Activated T-helper 17 cell treated with anti-CD3 and anti-CD28 coated beads, Interleukin-2, amount 50 U/mL, for 72 hours (primary cell): ENCODE results near the gene RNF135. TPM values are rescaled to one million over a fixed set of nuclear protein-coding genes. Genes with fewer than 3 reads are reported as not detected.
"Not testable (repeated sequence)": the region's sequence is repeated elsewhere in the genome, so short reads cannot be mapped to it uniquely, and the experiment has no call there.

Experiments
- ATAC-seq: fragments of 150-1000 bp; cut with Tn5 transposase; replicated peaks from 2 replicates; pipeline ENCODE4 v1.10.0; 2021; ENCODE audit warnings: mild to moderate bottlenecking, moderate library complexity
- H3K27ac Mint-ChIP-seq: one replicate; pipeline ENCODE4 v1.8.0; 2022; ENCODE audit warnings: mixed read lengths
- H3K27me3 Mint-ChIP-seq: one replicate; pipeline ENCODE4 v1.8.0; 2022; ENCODE audit warnings: mixed read lengths
- H3K36me3 Mint-ChIP-seq: one replicate; pipeline ENCODE4 v1.8.0; 2022; ENCODE audit warnings: low read depth, mild to moderate bottlenecking, mixed read lengths
- H3K4me1 Mint-ChIP-seq: one replicate; pipeline ENCODE4 v1.8.0; 2022; ENCODE audit warnings: mixed read lengths
- H3K4me3 Mint-ChIP-seq: one replicate; pipeline ENCODE4 v1.8.0; 2022; ENCODE audit warnings: mild to moderate bottlenecking, mixed read lengths
- H3K9me3 Mint-ChIP-seq: one replicate; pipeline ENCODE4 v1.8.0; 2022; ENCODE audit warnings: mixed read lengths
- total RNA-seq, 2 donors: library from RNA; stranded (reverse); gene quantifications; one replicate each; pipeline ENCODE4 v1.2.3, GENCODE V29; 2022

The RNF135 gene
- total RNA-seq, 2 donors from 2014 or later: 4.0 to 4.4 TPM

GRCh38 chr17:30942308-30943079 is 28.3 kb upstream of the RNF135 start:
- no peaks in the 10 kb centered on the region for H3K9me3 Mint-ChIP-seq
- H3K27me3 Mint-ChIP-seq: no peaks in the 10 kb centered on the region
- no peaks in the 10 kb centered on the region for H3K36me3 Mint-ChIP-seq
- peaks cover 5% of the 10 kb centered on the region for H3K4me1 Mint-ChIP-seq
- no peak overlapping the region for H3K4me3 Mint-ChIP-seq
- ATAC-seq: peak; percentile 24
- no peak overlapping the region for H3K27ac Mint-ChIP-seq

- Mint-ChIP-seq H3K4me3 (no peak overlapping the region), H3K27ac (no peak overlapping the region), H3K4me1 (no peaks in the 10 kb centered on the region), H3K36me3 (no peaks in the 10 kb centered on the region), H3K9me3 (no peaks in the 10 kb centered on the region), H3K27me3 (no peaks in the 10 kb centered on the region)
- ATAC-seq: no peak
Observed at GRCh38 chr17:30947796-30948195, 23.0 kb upstream of the RNF135 start.

GRCh38 chr17:30950189-30950588 is 20.6 kb upstream of the RNF135 start:
- no peak for ATAC-seq
- no peak overlapping the region for H3K4me3 Mint-ChIP-seq
- no peaks in the 10 kb centered on the region for H3K27me3 Mint-ChIP-seq
- H3K9me3 Mint-ChIP-seq: no peaks in the 10 kb centered on the region
- H3K36me3 Mint-ChIP-seq: no peaks in the 10 kb centered on the region
- no peak overlapping the region for H3K27ac Mint-ChIP-seq
- H3K4me1 Mint-ChIP-seq: no peaks in the 10 kb centered on the region

- Mint-ChIP-seq H3K4me3 (no peak overlapping the region), H3K4me1 (no peaks in the 10 kb centered on the region), H3K9me3 (no peaks in the 10 kb centered on the region), H3K27me3 (no peaks in the 10 kb centered on the region), H3K27ac (no peak overlapping the region), H3K36me3 (no peaks in the 10 kb centered on the region)
- ATAC-seq: no peak
Observed at GRCh38 chr17:30950669-30951399, 20.0 kb upstream of the RNF135 start.

- H3K4me3 Mint-ChIP-seq: no peak overlapping the region
- ATAC-seq: no peak
Observed at GRCh38 chr17:30952638-30953393, 18.0 kb upstream of the RNF135 start.

GRCh38 chr17:30954046-30954830 is 16.6 kb upstream of the RNF135 start:
- Mint-ChIP-seq H3K9me3 (no peaks in the 10 kb centered on the region), H3K27me3 (peaks cover 3% of the 10 kb centered on the region), H3K36me3 (no peaks in the 10 kb centered on the region), H3K4me3 (no peak overlapping the region), H3K4me1 (no peaks in the 10 kb centered on the region), H3K27ac (no peak overlapping the region)
- no peak for ATAC-seq

More at GRCh38 chr17:30952638-30953393, 18.0 kb upstream of the RNF135 start:
- peaks cover 3% of the 10 kb centered on the region for H3K27me3 Mint-ChIP-seq
- H3K9me3 Mint-ChIP-seq: no peaks in the 10 kb centered on the region
- no peaks in the 10 kb centered on the region for H3K4me1 Mint-ChIP-seq
- no peak overlapping the region for H3K27ac Mint-ChIP-seq
- no peaks in the 10 kb centered on the region for H3K36me3 Mint-ChIP-seq

- Mint-ChIP-seq H3K4me1 (no peaks in the 10 kb centered on the region), H3K4me3 (no peak overlapping the region), H3K27me3 (peaks cover 3% of the 10 kb centered on the region), H3K27ac (no peak overlapping the region), H3K9me3 (no peaks in the 10 kb centered on the region), H3K36me3 (no peaks in the 10 kb centered on the region)
- no peak for ATAC-seq
Observed at GRCh38 chr17:30956764-30957374, 14.0 kb upstream of the RNF135 start.

GRCh38 chr17:30957741-30958140 is 13.1 kb upstream of the RNF135 start:
- no peaks in the 10 kb centered on the region for H3K36me3 Mint-ChIP-seq
- no peaks in the 10 kb centered on the region for H3K4me1 Mint-ChIP-seq
- H3K27ac Mint-ChIP-seq: no peak overlapping the region
- H3K9me3 Mint-ChIP-seq: no peaks in the 10 kb centered on the region
- peaks cover 3% of the 10 kb centered on the region for H3K27me3 Mint-ChIP-seq
- H3K4me3 Mint-ChIP-seq: no peak overlapping the region
- ATAC-seq: no peak

GRCh38 chr17:30958187-30958586 is 12.7 kb upstream of the RNF135 start:
- Mint-ChIP-seq H3K27me3 (peaks cover 3% of the 10 kb centered on the region), H3K4me1 (no peaks in the 10 kb centered on the region), H3K9me3 (no peaks in the 10 kb centered on the region), H3K36me3 (no peaks in the 10 kb centered on the region), H3K27ac (no peak overlapping the region), H3K4me3 (no peak overlapping the region)
- ATAC-seq: no peak

GRCh38 chr17:30961209-30962188 is 9.3 kb upstream of the RNF135 start:
- no peak overlapping the region for H3K4me3 Mint-ChIP-seq
- H3K9me3 Mint-ChIP-seq: no peaks in the 10 kb centered on the region
- peaks cover 3% of the 10 kb centered on the region for H3K27me3 Mint-ChIP-seq
- no peaks in the 10 kb centered on the region for H3K4me1 Mint-ChIP-seq
- no peak overlapping the region for H3K27ac Mint-ChIP-seq
- ATAC-seq: peak; percentile 79
- no peaks in the 10 kb centered on the region for H3K36me3 Mint-ChIP-seq

- ATAC-seq: not testable (repeated sequence)
Observed at GRCh38 chr17:30964312-30964711, 6.5 kb upstream of the RNF135 start.

GRCh38 chr17:30964876-30965275 is 6.0 kb upstream of the RNF135 start:
- no peaks in the 10 kb centered on the region for H3K36me3 Mint-ChIP-seq
- no peaks in the 10 kb centered on the region for H3K9me3 Mint-ChIP-seq
- H3K27ac Mint-ChIP-seq: no peak overlapping the region
- H3K27me3 Mint-ChIP-seq: no peaks in the 10 kb centered on the region
- no peak overlapping the region for H3K4me3 Mint-ChIP-seq
- ATAC-seq: no peak
- no peaks in the 10 kb centered on the region for H3K4me1 Mint-ChIP-seq

More at GRCh38 chr17:30964312-30964711, 6.5 kb upstream of the RNF135 start:
- not testable (repeated sequence) for H3K27ac Mint-ChIP-seq, H3K4me3 Mint-ChIP-seq, H3K27me3 Mint-ChIP-seq, H3K9me3 Mint-ChIP-seq, H3K36me3 Mint-ChIP-seq, H3K4me1 Mint-ChIP-seq

- Mint-ChIP-seq H3K4me3 (no peak overlapping the region), H3K27ac (no peak overlapping the region), H3K36me3 (no peaks in the 10 kb centered on the region), H3K27me3 (no peaks in the 10 kb centered on the region), H3K4me1 (no peaks in the 10 kb centered on the region), H3K9me3 (no peaks in the 10 kb centered on the region)
- no peak for ATAC-seq
Observed at GRCh38 chr17:30965686-30966085, 5.2 kb upstream of the RNF135 start.
